GM19328 (cell line): ENCODE results near the gene CCHCR1.

Experiments
- ATAC-seq: cut with Tn5 transposase; IDR thresholded peaks from one replicate; pipeline ENCODE4 v1.9.1; 2021; ENCODE audit warnings: mild to moderate bottlenecking, moderate library complexity; ENCODE audit not compliant: unreplicated experiment

CCHCR1 gene

GRCh38 chr6:31130751-31131150, 26.9 kb downstream of the CCHCR1 start:
- ATAC-seq: no peak

DNA sequence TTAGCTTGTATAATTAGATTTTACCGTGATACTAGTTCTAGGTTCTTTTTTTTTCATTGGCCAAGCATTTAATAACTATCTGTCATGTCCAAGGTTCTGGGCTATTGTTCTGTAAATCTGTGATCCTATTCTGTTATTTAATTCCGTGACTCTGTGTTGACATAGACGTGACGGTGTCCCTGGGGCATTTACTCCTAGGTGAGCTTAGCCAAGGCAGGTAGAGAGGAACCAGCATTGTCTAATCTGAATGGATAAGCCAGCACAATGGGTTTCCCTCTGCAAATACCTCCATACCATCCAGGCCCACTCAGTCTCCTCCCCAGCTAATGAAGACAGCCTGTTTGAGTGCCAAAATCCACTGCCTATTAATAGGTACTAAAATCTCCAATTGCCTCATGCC, 28.5 kb downstream of the CCHCR1 start:
- ATAC-seq: no peak

DNA sequence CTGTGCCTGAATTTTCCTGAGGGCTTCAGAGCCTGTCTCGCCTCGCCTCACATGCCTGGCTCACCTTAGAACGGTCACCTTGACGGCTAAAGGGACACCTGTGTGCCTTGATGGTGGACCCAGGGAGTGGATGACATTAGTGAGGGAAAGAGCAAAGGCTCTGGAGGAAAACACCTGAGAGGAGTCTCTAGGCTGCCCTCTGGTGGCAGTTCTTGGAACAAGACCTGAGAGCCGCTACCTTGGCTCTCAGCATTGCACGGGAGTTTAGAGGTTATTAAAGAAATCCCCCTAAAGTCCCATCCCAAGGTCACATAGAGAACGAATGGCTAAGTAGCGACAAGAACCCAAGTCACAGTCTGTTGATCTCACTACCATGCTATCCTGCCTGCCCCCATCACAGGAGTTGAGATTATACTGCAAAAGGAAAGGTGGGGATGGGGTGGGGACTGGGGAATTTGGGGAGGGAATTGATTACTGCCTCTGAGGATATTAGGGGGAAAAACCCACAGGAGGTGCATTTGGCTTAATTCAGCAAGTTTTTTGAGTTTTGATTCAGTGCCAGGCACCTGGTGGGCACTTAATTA, 29.4 kb downstream of the CCHCR1 start:
- ATAC-seq: no peak

GRCh38 chr6:31126396-31127175, 31.0 kb downstream of the CCHCR1 start:
- no peak for ATAC-seq

- ATAC-seq: no peak
Observed at GRCh38 chr6:31125586-31126363, 31.8 kb downstream of the CCHCR1 start.

- no peak for ATAC-seq
Observed at GRCh38 chr6:31125162-31125561, 32.4 kb downstream of the CCHCR1 start.

DNA sequence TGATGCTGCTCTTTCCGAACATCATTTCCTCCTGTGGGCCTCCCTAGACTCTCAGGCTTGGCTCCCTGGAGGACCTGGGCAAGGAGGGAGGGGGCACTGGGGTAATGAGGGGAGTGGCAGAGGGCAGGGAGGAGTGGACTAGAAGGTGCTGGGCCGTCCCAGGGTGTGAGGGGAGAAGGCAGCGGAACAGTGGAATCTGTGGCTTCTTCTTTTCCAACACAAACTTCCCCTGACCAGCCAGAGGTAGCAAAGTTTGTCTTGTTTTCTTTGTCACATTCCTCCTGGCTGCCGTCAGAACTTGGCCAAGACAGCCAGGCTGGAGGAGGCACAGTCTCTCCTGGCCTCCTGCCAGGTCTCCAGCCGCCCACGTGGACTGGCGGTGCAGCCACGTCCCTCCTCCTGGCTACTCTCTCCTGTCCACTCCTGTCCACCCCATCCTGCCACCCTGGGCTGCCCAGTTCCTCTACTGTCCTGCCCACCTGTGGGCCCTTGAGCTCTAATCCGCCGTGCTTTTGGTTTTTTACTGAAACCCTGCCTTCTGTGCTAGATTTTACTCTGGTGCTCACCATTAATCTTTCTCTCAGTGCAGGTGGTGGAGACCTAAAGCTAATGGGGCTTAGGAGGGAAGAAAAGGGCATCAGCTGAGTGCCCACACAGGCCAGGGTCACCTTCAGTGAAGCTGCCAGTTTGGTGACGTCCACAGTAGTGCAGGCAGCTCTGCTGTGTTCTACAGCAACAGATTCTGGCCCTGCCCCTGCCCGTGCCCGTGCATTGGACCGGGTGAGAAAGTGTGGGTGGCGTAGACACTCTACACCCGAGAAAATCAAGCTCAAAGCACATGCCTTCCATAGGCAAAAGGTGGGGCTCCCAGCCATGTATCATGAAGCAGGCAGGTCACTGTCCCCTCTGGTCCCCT, 34.6 kb downstream of the CCHCR1 start:
- ATAC-seq: no peak

DNA sequence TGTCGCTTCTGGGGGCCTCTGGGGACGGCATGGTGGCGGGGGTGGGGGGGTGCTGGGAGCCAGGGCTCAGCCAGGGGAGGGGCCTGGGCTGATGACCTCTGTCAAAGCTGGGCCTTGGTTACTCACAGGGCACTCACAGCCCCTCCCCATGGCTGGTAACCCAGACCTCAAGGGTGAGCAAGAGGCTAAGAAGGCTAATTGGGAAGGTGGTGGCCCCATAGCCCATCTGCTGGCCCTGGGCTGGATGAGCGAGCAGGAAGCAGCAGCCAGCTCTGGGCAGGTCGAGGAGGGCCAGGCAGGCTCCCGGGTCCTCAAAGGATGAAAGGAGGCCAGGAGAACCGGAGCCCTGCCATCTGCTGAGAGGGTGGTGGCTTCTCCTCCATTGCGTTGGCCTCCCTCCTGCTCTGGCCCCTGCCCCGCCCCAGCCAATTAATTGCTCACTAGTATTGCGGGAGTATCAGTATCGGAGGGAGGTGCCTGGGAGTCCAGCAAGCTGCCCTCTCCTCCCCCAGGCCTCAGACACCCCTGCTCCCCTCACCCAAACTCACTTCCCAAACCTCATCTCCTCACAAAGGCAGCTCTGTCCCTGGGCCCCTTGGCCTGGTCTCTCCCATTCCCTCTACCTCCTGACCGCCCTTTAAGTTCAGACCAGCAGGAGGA, 36.3 kb downstream of the CCHCR1 start:
- no peak for ATAC-seq

DNA sequence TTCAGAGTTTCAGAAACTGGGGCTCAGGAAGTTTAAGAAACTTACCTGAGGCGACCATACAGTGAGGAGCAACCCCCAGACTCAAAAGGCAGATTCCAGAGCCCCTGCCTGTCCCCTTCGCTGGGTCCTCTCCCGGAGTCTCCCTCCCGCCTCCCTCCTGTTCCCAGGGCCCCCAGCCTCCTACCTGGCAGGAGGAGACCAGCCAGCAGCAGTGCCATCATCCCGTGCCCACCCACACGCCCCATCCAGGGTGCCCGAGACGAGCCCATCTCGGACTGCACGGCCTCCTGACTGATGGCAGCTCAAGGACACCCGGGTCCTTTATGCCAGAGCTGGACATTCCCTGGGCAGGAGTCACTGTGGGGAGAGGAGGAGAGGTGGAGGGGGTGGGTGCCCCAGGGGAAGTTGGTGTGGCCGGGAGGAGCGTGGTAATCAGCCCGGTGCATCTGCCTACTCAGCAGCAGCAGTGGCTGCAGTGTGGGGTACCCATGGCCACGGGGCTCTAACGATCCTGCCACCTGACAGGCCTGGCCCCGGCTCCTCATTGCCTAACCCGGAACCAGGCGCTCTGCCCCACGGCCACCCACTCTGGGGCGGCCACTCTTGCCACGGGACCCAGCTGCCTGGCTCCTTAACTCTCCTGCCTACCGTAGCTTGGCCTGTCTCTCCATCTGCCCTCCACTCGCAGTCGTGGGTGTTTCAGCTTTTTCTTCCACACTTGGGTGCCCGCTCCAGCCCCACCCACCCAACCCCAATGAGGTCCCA, 37.3 kb downstream of the CCHCR1 start, which contains the start of gene CDSN:
TSS of gene CDSN (minus strand) at position 296 of the 765 bp plus-strand sequence. CDS start at position 269, 27 bp downstream.
- ATAC-seq: no peak

GRCh38 chr6:31118178-31118577, 39.4 kb downstream of the CCHCR1 start:
- ATAC-seq: no peak

GRCh38 chr6:31116661-31117385, 40.8 kb downstream of the CCHCR1 start:
- no peak for ATAC-seq

DNA sequence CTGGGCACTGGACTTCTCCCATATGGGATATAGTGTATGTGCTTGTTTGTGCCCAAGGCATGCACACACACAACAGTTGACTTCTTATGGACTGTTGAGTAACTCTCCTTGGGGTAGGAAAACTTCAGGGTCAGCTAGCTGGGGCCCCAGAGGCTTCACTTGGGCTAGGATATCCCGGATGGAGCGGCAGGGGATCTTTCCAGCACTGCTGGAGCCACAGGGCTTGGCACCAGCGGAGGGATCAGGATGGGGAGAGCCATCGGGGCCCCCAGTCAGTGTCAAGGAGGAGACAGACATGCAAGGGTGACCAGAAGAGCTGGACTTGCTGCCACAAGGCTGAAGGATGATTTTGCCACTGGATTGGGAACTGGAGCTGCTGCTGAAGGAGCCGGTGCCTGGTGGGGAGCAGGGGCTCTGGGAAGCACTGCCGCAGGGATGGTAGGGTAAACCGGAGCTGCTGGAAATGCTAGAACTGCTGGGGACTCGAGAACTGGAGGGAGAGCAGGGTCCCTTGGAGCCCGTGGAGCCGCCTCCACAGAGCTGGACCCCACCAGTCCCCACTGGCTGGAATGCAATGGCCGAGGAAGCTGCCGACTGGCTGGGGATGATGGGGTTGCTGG, 41.6 kb downstream of the CCHCR1 start:
- no peak for ATAC-seq

- no peak for ATAC-seq
Observed at GRCh38 chr6:31114970-31115849, 42.4 kb downstream of the CCHCR1 start.

- ATAC-seq: no peak
Observed at GRCh38 chr6:31114541-31114878, 43.1 kb downstream of the CCHCR1 start, which contains the start of gene PSORS1C1. PSORS1C1 (plus strand) TSS chr6:31114800; CDS start chr6:31129633, 14,833 bp downstream.

GRCh38 chr6:31113861-31114540, 43.6 kb downstream of the CCHCR1 start:
- ATAC-seq: no peak

DNA sequence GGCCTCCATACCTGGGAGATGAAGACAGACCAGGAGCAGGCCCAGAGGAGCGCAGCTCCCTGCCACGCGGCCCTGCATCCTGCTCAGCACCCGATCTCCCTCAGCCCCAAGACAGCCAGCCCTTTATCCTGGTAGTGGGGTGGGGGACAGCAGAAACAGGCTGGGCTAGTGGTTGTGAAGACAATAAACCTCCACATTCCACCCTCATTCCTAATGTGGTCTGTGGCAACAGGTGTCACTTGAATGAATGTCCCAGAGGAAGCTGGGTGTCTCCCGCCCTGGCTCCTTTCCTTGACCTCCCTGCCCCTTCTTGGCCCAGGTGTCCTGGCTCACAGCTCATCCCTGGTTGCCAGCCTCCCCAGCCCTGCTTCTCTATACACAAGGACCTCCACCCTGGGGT, 45.1 kb downstream of the CCHCR1 start, which contains the start of gene C6orf15:
TSS of gene C6orf15 (minus strand) at position 98 of the 400 bp plus-strand sequence. CDS start at position 78, 20 bp downstream.
- no peak for ATAC-seq

DNA sequence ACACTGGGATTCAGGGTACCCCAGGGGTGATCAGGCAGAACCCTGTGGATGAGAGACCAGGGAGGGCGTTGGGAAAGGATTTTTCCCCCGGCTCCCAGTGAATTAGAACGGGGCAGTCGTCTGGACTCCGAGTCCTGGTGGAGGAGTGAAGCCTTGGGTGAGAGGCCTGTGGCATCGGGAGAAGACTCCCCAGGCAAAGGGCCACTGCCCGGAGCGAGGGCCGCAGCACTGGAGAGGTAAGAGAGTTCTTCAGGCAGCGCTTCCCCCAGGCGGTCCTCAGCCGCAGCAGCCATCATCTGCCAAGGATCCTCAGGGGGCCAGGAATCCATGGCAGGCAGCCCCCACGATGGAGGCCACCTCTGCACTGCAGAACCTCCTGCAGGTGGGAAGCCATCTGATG, 45.9 kb downstream of the CCHCR1 start:
- no peak for ATAC-seq
